GM12878 (cell line): ENCODE results near the gene FIBIN.

Experiments
- CTCF ChIP-seq, 3 experiments: IDR thresholded peaks in 2 of 3; conservative IDR thresholded peaks in 1 of 3; 2 replicates each; pipeline ENCODE4 v1.5.1; 2011; ENCODE audit warnings: low read depth in 3 of 3, low read length in 3 of 3, mild to moderate bottlenecking in 3 of 3, control low read depth in 2 of 3, moderate library complexity in 2 of 3, inconsistent platforms in 1 of 3, mixed read lengths in 1 of 3; ENCODE audit not compliant: control insufficient read depth in 2 of 3, insufficient read depth in 1 of 3; ENCODE audit errors: extremely low read depth in 1 of 3
- HDGF ChIP-seq: fragments of 450-650 bp; IDR thresholded peaks from 2 replicates; pipeline ENCODE4 v1.6.1; 2016; ENCODE audit warnings: antibody characterized with exemption
- SREBF2 ChIP-seq: IDR thresholded peaks from 2 replicates; pipeline ENCODE4 v1.6.1; 2012; ENCODE audit warnings: mild to moderate bottlenecking, low read length
- TF ChIP-seq, protein P1 (sequence below): IDR thresholded peaks from 2 replicates; pipeline ENCODE4 v1.6.1; 2011; ENCODE audit warnings: borderline replicate concordance, low read depth, mild to moderate bottlenecking, moderate library complexity, mixed read lengths, low read length; ENCODE audit not compliant: insufficient read depth; ENCODE audit errors: extremely low read length

DNA sequence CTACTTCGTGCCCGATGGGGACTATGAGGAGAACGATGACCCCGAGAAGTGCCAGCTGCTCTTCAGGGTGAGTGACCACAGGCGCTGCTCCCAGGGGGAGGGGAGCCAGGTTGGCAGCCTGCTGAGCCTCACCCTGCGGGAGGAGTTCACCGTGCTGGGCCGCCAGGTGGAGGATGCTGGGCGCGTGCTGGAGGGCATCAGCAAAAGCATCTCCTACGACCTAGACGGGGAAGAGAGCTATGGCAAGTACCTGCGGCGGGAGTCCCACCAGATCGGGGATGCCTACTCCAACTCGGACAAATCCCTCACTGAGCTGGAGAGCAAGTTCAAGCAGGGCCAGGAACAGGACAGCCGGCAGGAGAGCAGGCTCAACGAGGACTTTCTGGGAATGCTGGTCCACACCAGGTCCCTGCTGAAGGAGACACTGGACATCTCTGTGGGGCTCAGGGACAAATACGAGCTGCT lies 751 bp downstream of the FIBIN start:
- TF ChIP-seq SREBF2, result no peak
- no peak for TF ChIP-seq HDGF
- no peak for TF ChIP-seq CTCF (IDR thresholded peaks at IDR 0.05 in 2 of 3, conservative IDR thresholded peaks at IDR 0.05 in 1 of 3; ENCODE audit: control insufficient read depth in 2 of 3, extremely low read depth in 1 of 3, insufficient read depth in 1 of 3, low read depth in 3 of 3, low read length in 3 of 3)
- TF ChIP-seq, protein P1, sequence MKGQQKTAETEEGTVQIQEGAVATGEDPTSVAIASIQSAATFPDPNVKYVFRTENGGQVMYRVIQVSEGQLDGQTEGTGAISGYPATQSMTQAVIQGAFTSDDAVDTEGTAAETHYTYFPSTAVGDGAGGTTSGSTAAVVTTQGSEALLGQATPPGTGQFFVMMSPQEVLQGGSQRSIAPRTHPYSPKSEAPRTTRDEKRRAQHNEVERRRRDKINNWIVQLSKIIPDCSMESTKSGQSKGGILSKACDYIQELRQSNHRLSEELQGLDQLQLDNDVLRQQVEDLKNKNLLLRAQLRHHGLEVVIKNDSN, result no peak
